ENCODE measurements around the gene DESI2.

DNA sequence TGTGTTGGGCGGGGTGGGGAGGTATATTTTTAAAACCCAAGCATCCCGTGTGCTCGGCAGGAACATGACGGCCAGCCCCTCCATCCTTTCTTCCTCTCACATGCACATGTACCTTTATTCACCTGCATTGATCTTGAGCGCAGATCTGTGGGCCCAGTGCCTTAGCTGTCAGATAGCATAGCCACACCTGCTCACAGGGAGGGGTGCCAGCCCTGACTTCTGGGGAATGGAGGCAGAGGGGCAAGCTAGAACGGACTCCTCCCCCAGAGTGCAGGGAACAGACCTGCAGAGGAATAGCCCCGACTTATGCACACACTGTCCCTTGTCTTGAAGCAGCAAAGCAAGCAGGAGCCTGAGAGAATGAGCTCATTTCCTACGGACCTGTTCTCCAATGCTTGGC lies 56.1 kb downstream of the DESI2 start:
- TF ChIP-seq ZFP3 (CRISPR knock-in tag; IDR thresholded peaks at IDR 0.05) (no peak), PPARA (CRISPR knock-in tag; IDR thresholded peaks at IDR 0.05; ENCODE audit: borderline replicate concordance) (no peak), ZNF8 (CRISPR knock-in tag; IDR thresholded peaks at IDR 0.05) (no peak), TSHZ2 (CRISPR knock-in tag; IDR thresholded peaks at IDR 0.05) (no peak), ARNTL (CRISPR knock-in tag; IDR thresholded peaks at IDR 0.05; ENCODE audit: borderline replicate concordance, low read depth) (no peak), ZNF565 (CRISPR knock-in tag; conservative IDR thresholded peaks at IDR 0.05; ENCODE audit: low read depth) (no peak), RARB (CRISPR knock-in tag; IDR thresholded peaks at IDR 0.05) (no peak), ZNF70 (CRISPR knock-in tag; IDR thresholded peaks at IDR 0.05) (no peak), OSR1 (CRISPR knock-in tag; IDR thresholded peaks at IDR 0.05) (no peak), PATZ1 (CRISPR knock-in tag; IDR thresholded peaks at IDR 0.05; ENCODE audit: borderline replicate concordance) (no peak)
- TF ChIP-seq, protein P1, sequence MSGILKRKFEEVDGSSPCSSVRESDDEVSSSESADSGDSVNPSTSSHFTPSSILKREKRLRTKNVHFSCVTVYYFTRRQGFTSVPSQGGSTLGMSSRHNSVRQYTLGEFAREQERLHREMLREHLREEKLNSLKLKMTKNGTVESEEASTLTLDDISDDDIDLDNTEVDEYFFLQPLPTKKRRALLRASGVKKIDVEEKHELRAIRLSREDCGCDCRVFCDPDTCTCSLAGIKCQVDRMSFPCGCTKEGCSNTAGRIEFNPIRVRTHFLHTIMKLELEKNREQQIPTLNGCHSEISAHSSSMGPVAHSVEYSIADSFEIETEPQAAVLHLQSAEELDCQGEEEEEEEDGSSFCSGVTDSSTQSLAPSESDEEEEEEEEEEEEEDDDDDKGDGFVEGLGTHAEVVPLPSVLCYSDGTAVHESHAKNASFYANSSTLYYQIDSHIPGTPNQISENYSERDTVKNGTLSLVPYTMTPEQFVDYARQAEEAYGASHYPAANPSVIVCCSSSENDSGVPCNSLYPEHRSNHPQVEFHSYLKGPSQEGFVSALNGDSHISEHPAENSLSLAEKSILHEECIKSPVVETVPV (CRISPR knock-in tag; IDR thresholded peaks at IDR 0.05), result no peak

Data from SK-N-SH treated with all-trans-retinoic acid at 6 μM for 48 hours (cell line).